Bronchial epithelial cell (primary cell): ENCODE results near the gene AFTPH. TPM values are rescaled to one million over a fixed set of nuclear protein-coding genes. Genes with fewer than 3 reads are reported as not detected.

ENCODE experiments used
- DNase-seq: peaks from one replicate; pipeline ENCODE4 v3.0.0-alpha.2; 2010; ENCODE audit warnings: low read depth
- FAIRE-seq: peaks from 2 replicates; lab custom pipeline; 2011; peaks lifted over from hg19 to GRCh38; lab: Jason Lieb, UNC
- H3K27me3 ChIP-seq: 2 replicates; pipeline ENCODE4 v1.5.1; 2011; ENCODE audit warnings: low read length; ENCODE audit not compliant: control insufficient read depth, insufficient read depth
- H3K36me3 ChIP-seq: 2 replicates; pipeline ENCODE4 v1.5.1; 2011; ENCODE audit warnings: low read length; ENCODE audit not compliant: control insufficient read depth, insufficient read depth
- H3K4me3 ChIP-seq: 2 replicates; pipeline ENCODE4 v1.5.1; 2011; ENCODE audit warnings: mild to moderate bottlenecking, low read depth, low read length, control low read depth
- total RNA-seq: library from RNA; depleted of rRNA; stranded (reverse); fragments of >200 nt; gene quantifications from 2 replicates; pipeline ENCODE4 v1.2.1, GENCODE V29; 2014
- TF ChIP-seq, protein P1 (sequence below): IDR thresholded peaks from 2 replicates; pipeline ENCODE4 v1.5.1; 2011; ENCODE audit warnings: mild to moderate bottlenecking, moderate library complexity, low read length, control low read depth, inconsistent platforms; ENCODE audit not compliant: insufficient read depth, severe bottlenecking

Gene AFTPH
- total RNA-seq, 1 donor from 2014 or later: 56.3 TPM

DNA sequence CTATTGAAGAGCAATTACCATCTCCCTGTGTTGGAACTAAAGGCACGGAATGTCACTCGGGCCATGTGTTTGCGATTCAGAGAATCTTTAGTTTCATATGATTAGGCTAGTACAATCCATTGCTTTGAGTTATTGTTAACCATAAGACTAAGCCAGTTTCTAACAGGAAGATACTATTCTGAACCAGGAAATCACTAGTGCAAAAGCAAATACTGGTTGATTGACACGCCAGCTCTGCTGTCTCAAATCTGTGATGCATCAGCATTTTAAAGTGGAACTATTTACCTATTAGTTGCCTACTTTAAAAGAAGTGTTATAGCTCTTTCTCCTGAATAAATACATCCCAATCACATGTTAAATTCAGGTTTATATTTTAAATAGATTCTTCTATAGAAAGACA is 61.9 kb downstream of the AFTPH start:
- TF ChIP-seq, protein P1, sequence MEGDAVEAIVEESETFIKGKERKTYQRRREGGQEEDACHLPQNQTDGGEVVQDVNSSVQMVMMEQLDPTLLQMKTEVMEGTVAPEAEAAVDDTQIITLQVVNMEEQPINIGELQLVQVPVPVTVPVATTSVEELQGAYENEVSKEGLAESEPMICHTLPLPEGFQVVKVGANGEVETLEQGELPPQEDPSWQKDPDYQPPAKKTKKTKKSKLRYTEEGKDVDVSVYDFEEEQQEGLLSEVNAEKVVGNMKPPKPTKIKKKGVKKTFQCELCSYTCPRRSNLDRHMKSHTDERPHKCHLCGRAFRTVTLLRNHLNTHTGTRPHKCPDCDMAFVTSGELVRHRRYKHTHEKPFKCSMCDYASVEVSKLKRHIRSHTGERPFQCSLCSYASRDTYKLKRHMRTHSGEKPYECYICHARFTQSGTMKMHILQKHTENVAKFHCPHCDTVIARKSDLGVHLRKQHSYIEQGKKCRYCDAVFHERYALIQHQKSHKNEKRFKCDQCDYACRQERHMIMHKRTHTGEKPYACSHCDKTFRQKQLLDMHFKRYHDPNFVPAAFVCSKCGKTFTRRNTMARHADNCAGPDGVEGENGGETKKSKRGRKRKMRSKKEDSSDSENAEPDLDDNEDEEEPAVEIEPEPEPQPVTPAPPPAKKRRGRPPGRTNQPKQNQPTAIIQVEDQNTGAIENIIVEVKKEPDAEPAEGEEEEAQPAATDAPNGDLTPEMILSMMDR: no peak
- no peaks in the 10 kb centered on the region for H3K36me3 ChIP-seq
- no peak for DNase-seq
- H3K27me3 ChIP-seq: no peaks in the 10 kb centered on the region
- no peak overlapping the region for H3K4me3 ChIP-seq
- no peak for FAIRE-seq

GRCh38 chr2:64586883-64587481 is 62.9 kb downstream of the AFTPH start:
- TF ChIP-seq, protein P1: peak; percentile 62
- Histone ChIP-seq H3K4me3 (no peak overlapping the region), H3K27me3 (no peaks in the 10 kb centered on the region), H3K36me3 (peaks cover 2% of the 10 kb centered on the region)
- FAIRE-seq (no peak), DNase-seq (peak; percentile 64)

GRCh38 chr2:64587561-64587960 is 63.4 kb downstream of the AFTPH start:
- Histone ChIP-seq H3K4me3 (no peak overlapping the region), H3K27me3 (no peaks in the 10 kb centered on the region), H3K36me3 (peaks cover 2% of the 10 kb centered on the region)
- no peak for FAIRE-seq
- DNase-seq: no peak
- TF ChIP-seq, protein P1: no peak

DNA sequence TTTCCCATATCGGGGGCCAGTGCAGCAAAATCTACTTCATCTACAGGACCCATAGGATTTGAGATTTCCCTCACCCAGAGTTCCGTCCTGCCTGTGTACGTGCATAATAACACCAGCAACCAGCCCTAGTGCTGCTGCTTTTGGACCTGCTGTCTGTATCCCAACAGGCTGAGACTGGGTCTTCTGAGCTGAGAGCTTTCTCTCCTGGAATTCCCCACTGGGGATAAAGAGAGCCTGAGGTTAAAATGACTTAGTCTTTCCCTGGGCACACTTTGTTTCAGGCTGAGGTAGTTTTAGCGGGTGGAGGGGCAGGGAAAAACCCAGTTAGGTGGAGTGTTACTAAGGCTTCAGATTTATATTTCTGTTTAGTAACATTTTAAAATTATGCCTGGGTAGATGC is 67.1 kb downstream of the AFTPH start:
- TF ChIP-seq, protein P1: no peak
- FAIRE-seq (no peak), DNase-seq (no peak)
- H3K27me3 ChIP-seq: no peaks in the 10 kb centered on the region
- H3K36me3 ChIP-seq: peaks cover 2% of the 10 kb centered on the region
- no peak overlapping the region for H3K4me3 ChIP-seq

GRCh38 chr2:64593035-64593655 is 69.0 kb downstream of the AFTPH start:
- peaks cover 2% of the 10 kb centered on the region for H3K36me3 ChIP-seq
- FAIRE-seq: no peak
- no peaks in the 10 kb centered on the region for H3K27me3 ChIP-seq
- DNase-seq: no peak
- TF ChIP-seq, protein P1: no peak
- no peak overlapping the region for H3K4me3 ChIP-seq
